Activated CD4-positive, CD25-positive, alpha-beta regulatory T cell treated with anti-CD3 and anti-CD28 coated beads, Interleukin-2, amount 50 U/mL, for 24 hours (primary cell): ENCODE results near the gene BTBD6.

ENCODE experiments used
- ATAC-seq, 2 donors: fragments of 150-1000 bp; cut with Tn5 transposase; one replicate each; pipeline ENCODE4 v1.10.0; 2021; ENCODE audit warnings: mild to moderate bottlenecking in 1 of 2, moderate library complexity in 1 of 2

Gene BTBD6

DNA sequence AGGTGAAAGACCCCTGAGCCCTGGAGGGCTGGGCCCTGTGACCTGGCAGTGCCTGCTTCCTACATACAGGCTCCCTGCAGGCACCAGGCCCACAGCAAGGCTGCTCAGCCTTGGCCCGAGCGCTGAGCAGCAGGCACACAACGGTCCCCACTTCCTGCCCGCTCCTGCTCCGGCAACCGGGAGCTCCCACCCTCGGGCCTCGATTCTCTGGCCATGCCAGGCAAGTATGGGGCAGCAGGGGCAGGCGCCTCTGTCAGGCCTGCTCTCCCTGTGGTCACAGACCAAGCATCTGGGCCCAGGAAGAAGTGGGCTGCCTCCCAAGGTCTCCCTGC lies 36.6 kb upstream of the BTBD6 start:
- ATAC-seq = no peak

DNA sequence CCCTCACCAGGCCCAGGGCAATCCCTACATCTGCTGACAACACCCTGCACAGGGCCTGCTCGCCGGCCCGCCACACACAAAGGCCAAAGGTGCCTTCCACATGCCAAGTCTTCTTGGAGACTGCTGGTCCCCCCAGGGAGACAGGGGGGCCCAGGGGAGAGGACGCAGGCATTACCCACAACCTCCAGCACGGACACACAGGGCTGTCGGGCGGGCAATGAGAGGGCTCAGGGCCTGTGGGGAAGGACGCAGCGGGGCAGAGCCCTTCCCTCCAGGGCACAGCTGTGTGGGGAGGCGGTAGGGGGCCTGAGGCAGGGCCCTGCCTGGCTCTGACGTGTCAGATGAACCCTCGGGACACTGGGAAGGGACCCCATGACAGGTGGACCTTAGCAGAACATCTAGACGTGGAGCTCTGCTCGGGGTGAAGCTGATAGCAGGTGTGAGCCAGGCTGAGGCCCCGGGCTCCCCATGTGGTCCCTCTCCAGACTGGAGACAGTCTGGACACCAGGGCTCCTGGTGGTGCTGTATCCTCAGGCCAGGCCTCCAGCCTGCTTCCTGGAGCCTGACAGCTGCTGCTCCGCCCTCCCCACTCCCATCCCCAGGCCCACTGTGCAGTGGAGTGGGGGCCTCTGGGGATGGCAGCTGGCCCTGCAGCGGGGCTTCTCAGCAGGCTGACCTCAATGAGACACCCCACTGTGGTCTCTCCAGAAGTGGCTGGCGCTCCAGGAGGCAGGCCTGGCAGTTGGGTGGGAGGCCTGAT lies 35.6 kb upstream of the BTBD6 start:
- no peak for ATAC-seq

DNA sequence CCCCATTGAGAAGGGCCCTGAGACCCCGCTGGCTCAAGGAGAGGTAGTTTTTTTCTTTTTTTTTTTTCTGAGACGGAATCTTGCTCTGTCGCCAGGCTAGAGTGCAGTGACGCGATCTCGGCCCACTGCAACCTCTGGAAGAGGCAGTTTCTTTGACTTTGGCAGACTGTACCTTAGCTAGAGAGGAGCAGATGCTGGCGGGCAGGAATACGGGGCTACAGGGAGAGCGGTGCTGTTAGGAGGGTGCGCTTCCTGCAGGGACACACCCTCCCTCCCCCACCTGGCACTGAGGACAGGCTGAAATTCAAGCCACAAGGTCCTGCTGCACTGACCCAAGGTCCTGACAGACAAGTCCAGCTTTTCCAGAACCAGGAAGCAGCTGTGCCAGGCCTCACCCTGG lies 35.0 kb upstream of the BTBD6 start:
- no peak for ATAC-seq

DNA sequence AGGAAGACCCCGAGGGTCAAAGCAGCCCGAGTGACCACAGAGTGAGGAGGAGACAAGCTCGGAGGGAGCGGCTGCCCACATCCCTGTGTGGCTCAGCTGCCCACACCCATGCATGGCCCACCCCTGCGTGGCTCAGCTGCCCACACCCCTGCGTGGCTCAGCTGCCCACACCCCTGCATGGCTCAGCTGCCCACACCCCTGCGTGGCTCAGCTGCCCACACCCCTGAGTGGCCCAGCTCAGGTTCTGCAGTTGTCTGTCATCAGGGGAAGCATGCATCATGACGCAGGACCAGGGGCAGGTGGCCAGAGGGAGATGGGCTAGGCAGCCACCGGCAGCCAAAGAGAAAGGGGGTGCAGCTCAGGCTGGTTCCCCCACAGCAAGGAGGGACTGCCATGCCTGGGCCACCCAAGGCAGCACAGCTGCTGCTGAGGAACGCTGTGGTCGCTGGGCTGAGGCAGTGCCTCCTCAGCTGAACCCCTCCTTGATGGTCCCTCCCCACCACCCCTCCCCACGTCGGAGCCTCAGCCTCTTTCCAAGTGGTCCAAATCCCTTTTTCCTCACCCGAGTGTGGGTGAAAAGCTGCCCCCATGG lies 33.9 kb upstream of the BTBD6 start:
- ATAC-seq = no peak

DNA sequence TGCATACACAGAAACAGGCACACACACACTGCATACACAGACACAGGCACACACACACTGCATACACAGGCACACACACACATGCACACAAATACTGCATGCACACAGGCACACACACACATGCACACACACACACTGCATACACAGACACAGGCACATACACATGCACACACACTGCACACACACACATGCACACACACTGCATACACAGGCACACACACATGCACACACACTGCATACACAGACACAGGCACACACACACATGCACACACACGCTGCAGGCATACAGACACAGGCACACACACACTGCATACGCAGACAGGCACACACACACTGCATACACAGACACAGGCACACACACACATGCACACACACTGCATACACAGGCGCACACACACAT lies 32.7 kb upstream of the BTBD6 start:
- ATAC-seq = no peak

DNA sequence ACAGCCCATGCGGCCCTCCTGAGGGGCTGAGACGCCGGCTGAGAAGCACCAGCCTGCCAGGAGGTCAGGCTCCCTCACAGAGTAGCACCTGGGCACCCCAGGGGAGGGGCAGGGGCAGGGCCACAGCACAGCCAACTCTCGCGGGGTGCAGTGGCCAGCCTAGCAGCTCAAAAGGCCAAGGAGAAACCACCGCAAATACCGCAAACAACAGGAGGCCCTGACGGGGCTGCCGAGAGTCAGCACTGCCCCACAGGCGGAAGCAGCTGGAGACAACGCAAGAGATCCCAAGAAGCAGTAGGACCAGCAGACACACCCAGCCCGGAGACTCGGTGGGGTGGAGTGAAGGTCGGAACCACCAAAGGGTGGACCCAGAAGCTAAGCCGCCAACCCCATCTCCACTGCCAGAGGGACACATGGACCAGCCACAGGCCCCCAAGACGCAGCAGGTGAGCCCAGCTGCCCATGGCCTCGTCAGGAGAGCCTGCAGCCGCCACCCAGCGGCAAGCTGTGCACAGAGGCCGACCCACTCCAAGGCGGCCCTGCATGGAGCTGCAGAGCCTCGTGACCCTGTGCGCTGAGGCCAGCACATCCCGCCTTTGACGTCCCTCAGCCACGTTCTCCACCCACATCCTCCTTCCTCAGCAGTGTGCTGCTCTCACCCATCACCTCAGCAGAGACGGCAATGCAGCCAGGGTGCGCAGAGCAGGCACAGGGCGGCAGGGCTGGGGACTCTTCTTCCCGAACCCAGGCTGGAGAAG lies 31.7 kb upstream of the BTBD6 start:
- ATAC-seq = no peak

DNA sequence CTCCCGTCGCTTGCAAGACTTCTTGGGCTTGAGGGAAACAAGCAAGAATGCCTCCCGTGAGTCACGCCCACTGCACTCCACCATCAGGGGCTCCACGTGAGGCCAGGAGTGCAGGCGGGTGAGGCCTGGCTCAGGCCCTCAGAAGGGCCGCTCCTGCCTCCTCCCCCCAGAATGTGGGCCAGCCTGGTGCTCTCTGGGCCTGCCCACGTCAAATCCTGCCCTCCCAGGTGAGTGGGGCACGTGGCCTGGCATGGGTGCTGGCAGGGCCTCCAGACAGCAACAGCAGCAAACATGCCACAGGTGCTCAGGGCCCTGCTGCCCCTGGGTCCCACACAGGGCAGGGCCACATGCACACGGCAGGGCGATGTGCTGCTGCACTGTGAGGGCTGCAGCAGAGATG lies 30.6 kb upstream of the BTBD6 start:
- no peak for ATAC-seq

DNA sequence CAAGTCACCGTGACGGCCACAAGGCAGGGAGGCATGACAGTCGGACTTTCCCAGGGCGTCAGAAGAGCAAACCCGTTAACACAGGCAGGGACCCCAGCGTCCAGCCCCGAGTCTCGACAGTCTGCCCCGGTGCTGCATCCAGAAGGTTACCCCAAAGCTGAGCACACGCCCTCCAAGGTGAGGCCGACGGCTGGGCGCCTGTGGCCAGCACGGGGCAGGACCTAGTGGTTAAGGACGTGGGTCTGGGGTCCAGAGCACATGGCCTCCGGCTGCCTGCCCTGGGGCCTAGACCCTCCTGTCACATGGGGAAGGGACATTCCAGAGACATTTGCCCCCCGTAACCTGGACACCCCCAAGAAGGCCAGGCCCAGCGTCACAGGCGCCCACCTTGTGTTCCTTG lies 29.7 kb upstream of the BTBD6 start:
- ATAC-seq = no peak

DNA sequence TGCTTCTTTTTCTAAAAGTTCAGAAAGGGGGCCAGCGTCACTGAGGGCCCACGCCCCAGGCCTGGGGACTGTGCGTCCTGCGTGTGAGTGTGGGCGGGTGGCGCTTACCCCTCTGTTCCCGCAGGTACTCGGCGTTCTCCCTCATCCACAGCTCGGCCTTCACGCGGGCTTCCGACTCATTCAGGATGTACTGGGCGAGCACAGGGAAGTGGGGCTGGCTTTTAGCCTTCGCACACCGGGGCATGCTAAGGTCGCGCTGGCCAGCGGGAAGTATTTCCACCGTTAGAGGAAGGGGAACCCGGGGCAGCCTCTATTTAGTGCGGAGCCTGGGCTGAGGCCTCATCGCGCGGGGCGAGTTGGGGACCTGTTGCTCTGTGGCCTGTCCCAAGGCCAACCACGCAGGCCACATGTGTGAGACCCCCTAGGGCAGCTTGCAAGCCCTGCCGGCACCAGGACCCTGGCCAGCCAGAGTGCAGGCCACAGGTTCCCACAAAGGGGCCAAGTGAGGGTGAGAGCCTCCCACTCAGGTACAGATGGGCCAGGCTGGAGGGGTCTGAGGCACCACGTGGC lies 29.2 kb upstream of the BTBD6 start:
- no peak for ATAC-seq

DNA sequence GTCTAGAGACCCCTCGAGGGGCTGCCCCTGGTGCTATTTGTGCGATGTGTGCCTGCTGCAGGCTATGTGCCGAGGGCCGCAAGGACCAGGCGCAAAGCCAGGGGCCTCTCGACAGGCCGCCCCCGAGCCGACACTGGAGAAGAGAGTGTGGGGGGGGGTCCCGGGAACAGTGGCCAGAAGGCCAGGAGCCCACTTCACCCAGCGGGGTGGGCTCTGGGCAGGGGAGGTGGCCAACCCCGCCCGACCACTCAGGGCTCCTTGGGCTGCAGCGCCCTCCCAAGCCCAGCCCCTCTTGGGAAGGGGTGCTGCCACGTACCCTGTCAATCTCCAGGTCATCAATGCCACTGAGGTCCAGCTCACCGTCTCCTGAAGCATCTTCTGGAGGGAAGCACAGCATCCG lies 28.6 kb upstream of the BTBD6 start:
- no peak for ATAC-seq

DNA sequence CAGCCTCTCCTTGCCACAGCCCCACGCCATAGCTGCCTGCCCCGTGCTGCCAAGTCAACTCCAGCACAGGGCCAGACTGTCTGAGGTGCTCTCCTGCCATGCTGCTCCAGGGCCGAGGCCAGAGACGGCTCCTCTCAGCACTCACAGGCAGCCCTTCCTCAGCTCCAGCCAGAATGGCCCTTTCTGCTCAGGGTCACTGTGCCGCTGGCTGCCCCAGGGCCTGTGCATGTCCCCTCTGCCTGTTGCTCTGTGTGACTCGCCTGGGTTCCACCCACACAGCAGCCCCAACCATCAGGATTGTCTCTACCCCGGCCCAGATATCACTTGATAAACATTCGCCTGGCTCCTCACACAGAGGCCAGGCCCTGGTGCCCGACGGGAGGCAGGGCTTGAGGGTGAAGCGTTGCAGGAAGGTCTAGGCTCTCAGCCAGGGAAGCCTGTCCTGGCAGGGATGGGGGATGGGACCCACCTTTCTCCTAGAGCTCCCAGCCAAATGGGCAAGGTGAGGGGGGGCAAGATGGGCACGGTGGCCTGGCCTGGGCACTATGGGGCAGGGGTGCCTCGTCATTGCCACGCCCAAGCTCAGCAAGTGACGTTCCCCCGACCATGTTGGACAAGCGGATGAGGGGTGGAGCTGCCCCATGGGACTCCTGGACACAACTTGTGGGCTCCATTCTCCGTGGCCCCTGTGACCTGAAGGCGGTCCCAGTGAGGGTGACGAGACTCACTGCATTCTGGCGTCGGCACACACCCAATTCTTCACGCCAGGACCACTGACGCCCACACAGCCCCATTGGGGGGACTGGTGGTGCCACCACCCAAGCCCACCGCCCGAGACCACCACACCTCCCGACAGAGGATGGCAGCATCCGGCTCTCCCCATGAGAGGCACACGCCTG lies 27.4 kb upstream of the BTBD6 start:
- no peak for ATAC-seq

DNA sequence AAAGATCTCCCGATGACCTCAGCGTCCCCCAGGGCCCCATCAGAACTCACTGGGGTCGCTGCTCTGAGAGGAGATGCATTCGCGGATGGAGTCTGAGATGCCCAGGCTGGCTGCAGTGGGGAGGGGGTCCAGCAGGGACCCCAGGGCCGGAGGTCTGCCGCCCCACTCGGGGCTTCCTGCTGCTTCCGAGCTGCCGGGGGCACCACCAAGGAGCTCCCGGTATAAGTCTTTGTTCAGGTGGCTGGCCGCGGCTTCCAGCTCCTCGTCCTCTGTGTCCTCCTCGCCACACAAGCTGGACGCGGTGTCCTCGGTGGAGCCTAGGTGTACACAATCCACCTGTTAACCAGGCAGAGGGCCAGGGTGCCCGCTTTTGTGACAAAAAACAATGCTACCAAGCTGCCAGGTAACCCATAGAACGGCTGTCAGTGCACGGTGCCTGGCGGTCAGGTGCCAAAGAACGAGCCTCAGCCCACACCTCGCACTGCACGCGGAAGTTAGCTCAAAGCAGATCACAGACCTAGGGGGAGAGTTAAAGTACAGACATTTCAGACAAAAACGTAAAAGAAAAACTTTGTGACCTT lies 26.6 kb upstream of the BTBD6 start:
- no peak for ATAC-seq

DNA sequence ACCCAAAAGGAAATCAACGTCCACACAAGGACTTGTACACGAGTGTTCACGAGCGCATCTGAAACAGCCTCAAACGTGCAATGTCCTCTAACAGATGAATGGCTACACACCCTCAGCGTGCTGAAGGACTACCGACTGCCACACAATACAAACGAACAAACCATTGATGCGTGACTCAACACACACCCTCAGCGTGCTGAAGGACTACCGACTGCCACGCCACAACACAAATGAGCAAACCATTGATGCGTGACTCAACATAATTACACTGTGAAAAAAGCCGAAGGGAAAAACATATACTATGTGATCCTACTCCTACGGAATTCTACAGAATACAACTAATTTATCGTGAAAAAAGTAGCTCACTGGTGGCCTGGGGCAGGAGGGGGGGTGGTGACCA lies 25.1 kb upstream of the BTBD6 start:
- no peak for ATAC-seq

DNA sequence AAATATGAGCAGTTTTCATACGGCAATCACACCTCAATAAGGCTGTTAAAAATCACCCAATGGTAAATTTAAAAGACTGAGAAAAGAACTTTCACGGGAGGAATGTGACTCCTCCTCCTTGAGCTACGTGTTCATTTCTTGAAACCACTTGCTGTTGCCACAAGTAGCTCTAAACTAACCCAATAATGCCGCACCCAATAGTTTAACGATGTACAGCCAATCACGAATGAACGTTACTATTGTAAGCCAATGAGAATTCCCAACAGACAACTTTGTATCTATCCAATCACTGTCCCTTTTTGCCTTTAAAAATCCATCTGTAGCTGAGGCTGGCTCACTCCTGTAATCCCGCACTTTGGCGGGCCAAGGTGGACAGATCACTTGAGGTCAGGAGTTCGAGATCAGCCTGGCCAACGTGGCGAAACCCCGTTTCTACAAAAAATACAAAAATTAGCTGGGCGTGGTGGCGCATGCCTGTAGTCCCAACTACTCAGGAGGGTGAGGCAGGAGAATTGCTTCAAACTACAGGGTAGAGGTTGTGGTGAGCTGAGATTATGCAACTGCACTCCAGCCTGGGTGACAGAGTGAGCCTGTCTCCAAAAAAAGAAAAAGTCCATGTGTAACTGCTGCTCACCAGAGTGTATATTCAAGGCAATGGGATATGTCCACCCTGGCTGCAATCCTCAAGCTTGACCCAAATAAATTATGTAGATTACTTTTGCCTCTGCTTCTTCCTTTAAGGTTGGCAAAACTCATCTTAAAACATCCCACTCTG lies 24.4 kb upstream of the BTBD6 start:
- ATAC-seq = no peak

DNA sequence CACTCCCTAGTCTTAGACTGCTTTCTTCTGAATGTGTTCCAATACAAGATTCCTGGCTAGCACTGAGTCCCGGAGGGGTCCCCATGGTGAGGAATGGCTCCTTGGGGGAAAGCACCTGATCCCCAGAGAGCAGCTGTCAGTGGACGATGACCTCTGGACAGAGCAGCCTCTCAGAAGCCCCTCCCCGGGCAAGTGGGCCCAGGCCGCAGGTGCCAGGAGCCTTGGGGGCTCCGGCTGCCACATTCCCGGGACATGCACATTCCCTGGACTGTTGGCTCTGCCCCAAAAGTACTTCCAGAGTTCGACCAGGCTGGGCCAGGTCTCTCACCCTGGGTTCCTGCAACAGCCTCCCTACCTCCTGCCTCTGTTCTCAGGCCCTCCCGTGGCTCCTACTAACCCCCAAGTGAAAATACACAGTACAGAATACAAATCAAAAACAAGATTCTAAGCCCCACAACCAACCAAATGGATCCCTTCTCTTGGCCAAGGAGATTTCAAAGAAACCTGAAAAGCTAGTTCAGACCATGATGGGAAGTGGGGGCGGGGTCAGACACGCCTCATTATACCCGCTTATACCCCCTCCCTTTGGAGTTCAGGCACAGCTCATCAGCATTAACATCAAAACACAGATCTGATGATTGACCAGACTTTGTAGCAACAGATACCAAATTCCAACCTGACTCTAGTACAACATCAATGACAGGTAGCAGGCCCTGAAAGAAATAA lies 23.3 kb upstream of the BTBD6 start:
- ATAC-seq = no peak

DNA sequence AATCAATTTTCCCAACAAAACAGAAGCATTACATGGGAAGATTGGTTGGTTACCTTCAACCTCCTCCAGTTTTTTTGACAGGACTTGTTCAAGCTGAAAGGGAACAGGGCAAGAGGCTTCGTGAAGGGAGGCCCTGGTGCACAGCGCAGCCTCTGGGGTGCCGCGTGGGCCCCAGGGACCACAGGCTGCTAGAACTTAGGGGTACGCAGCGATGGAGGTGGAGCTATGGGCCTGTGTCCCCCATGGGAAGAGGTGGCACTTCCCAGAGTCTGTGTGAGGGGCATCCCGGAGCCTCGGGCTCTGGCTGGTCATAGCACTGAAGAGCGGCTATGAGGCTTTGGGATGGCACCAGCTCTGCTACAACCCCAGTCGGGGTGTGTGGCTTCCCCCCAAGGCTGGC lies 22.1 kb upstream of the BTBD6 start:
- no peak for ATAC-seq

DNA sequence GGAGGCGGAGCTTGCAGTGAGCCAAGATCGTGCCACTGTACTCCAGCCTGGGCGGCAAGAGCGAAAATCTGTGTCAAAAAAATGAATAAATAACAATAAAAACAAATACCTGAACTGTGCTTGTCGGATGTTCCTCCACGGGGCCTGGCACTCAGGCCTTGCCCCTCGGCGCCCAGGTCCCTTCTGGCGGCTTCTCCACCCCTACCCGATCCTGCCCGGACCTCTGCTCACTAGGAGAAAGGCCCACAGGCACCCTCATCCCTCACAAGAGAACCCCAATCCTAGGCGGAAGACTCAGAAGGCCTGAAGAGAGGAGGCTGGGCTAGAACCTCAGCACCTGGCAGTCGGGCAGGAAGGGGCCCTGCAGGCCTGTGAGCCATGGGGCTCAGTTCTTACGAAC lies 21.0 kb upstream of the BTBD6 start:
- no peak for ATAC-seq

DNA sequence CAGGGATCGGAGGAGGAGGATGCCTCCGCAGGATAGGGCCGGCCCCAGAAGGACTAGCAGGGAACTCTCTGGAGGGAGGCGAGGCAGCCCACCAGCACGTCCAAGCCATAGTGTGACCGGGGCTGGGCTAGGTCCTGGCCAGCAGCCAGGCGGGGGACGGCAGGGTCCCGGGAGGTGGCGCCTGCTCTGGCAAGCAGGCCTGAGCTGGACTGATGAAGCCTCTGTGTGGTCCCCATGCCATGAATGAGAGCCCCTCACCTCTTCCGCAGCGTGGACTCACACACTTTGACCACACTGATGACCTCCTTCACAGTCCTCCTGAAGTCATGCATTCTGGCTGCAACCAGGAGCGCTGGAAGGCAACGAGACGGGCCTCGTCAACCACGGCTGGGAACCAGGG lies 19.8 kb upstream of the BTBD6 start:
- ATAC-seq = no peak

DNA sequence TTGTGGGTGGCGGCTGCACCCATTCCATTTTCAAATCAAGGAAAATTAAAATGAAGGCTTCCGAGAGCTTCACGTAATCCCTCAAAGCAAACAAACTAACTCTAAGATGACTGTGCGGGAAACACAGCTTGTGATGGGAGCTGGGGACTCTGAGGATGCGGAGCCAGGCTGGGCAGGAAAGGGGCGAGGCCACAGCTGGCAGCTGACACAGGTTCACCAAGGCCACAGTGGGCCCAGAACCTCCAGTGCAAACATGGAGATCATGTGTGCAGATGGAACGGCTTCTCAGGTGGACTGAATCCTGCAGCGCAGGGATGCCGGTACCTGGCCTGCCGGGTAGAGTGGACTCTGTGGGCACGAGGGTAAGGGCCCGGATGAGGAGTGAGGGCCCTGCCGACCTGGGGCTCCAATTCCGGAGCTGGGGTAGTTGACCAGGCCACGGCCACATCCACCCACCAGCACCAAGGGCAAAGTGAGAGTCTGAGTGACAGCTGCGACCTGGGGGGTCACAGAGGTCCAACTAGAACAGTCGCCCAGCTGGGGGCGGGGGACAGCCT lies 19.2 kb upstream of the BTBD6 start:
- no peak for ATAC-seq

DNA sequence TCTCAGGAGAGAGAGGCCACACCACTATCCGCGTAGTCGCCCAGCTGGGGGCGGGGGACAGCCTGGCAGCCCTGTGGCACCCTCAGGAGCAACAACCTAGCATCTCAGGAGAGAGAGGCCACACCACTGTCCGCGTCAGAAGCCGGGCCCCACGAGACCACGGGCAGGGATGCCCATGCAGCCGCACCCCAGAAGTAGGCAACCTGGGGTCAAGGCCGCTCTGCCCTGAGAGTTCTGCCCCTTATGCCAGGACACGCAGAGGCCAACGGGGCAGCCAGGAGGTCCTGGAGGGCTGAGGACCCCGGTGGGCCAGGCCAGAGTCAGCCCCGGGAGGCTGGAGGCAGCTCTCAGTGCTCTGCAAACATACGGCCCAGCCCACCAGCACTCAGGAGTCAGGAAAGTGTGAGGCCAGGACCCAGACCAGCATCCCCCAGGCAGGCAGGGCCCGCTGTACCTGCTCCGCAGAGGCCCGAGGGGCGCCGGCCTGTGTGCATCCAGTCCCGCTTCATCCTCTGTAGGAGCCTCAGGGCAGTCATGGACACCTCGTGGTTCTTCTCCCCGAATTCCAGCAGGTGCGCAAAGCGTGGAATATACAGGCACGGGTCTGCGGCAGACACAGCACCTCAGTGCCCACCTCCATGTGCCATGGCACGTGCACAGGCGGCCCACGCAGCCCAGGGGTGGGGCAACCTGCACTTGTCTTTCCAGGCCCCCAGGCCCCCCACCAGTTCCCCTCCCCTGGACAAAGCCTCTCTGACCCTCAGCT lies 7.3 kb upstream of the BTBD6 start:
- ATAC-seq = no peak
